Smooth muscle cell (in vitro differentiated cells): ENCODE data around the gene RBM33. TPM values are rescaled to one million over a fixed set of nuclear protein-coding genes. Genes with fewer than 3 reads are reported as not detected.

Experiments used
- DNase-seq: peaks from one replicate; lab custom pipeline; 2025; ENCODE audit not compliant: unreplicated experiment; lab: John Stamatoyannopoulos, UW
- H2AFZ ChIP-seq: fragments of 200-600 bp; sonication (generic); 2 replicates; pipeline ENCODE4 v1.6.0; 2016; ENCODE audit warnings: antibody characterized with exemption, low read depth, mild to moderate bottlenecking
- H3F3A ChIP-seq: fragments of 200-600 bp; sonication (generic); 2 replicates; pipeline ENCODE4 v1.6.0; 2017; ENCODE audit warnings: antibody characterized with exemption, low read depth
- H3K27ac ChIP-seq: fragments of 200-600 bp; sonication (generic); 2 replicates; pipeline ENCODE4 v1.5.1; 2016; ENCODE audit warnings: low read depth, mild to moderate bottlenecking
- H3K27me3 ChIP-seq: fragments of 200-600 bp; sonication (generic); 2 replicates; pipeline ENCODE4 v1.6.1; 2016; ENCODE audit warnings: low read depth, mild to moderate bottlenecking
- H3K36me3 ChIP-seq: fragments of 200-600 bp; sonication (generic); 2 replicates; pipeline ENCODE4 v1.5.1; 2016; ENCODE audit warnings: low read depth
- H3K4me1 ChIP-seq: fragments of 200-600 bp; sonication (generic); 2 replicates; pipeline ENCODE4 v1.5.1; 2016; ENCODE audit warnings: low read depth
- H3K4me2 ChIP-seq: fragments of 200-600 bp; sonication (generic); 2 replicates; pipeline ENCODE4 v1.6.0; 2016; ENCODE audit warnings: mild to moderate bottlenecking
- H3K4me3 ChIP-seq: fragments of 200-600 bp; sonication (generic); 2 replicates; pipeline ENCODE4 v1.5.1; 2016; ENCODE audit warnings: mild to moderate bottlenecking
- H3K79me2 ChIP-seq: fragments of 200-600 bp; sonication (generic); 2 replicates; pipeline ENCODE4 v1.6.0; 2016; ENCODE audit warnings: low read depth, mild to moderate bottlenecking
- H3K9ac ChIP-seq: fragments of 200-600 bp; sonication (generic); 2 replicates; pipeline ENCODE4 v1.6.0; 2016; ENCODE audit warnings: low read depth
- H3K9me3 ChIP-seq: fragments of 200-600 bp; sonication (generic); replicated peaks from 2 replicates; pipeline ENCODE4 v1.5.1; 2016; ENCODE audit warnings: low read depth
- H4K20me1 ChIP-seq: fragments of 200-600 bp; sonication (generic); 2 replicates; pipeline ENCODE4 v1.6.0; 2016; ENCODE audit warnings: low read depth
- WGBS: methylation state at CpG from one replicate; pipeline ENCODE4 v1.1.7; 2016; ENCODE audit warnings: low lambda C conversion rate; 5-methylcytosine and 5-hydroxymethylcytosine counted together
- polyA plus RNA-seq: library from polyadenylated mRNA; unstranded; fragments of >200 nt; fragmentation: Nextera tagmentation; extraction: Ambion mirVana; gene quantifications from 2 replicates; pipeline ENCODE4 v1.2.1, GENCODE V29; 2016
- total RNA-seq: library from RNA; depleted of rRNA; stranded (reverse); fragments of >200 nt; gene quantifications from 2 replicates; pipeline ENCODE4 v1.2.3, GENCODE V29; 2014
- TF ChIP-seq, protein P1 (sequence below): fragments of 200-600 bp; sonication (generic); IDR thresholded peaks from 2 replicates; pipeline ENCODE4 v1.5.1; 2017; ENCODE audit warnings: borderline replicate concordance, mild to moderate bottlenecking, antibody characterized with exemption; ENCODE audit not compliant: insufficient read depth, poor library complexity, severe bottlenecking

Gene RBM33
- total and polyA plus RNA-seq, 2 experiments from 2014 or later = 22.5 to 25.3 TPM

DNA sequence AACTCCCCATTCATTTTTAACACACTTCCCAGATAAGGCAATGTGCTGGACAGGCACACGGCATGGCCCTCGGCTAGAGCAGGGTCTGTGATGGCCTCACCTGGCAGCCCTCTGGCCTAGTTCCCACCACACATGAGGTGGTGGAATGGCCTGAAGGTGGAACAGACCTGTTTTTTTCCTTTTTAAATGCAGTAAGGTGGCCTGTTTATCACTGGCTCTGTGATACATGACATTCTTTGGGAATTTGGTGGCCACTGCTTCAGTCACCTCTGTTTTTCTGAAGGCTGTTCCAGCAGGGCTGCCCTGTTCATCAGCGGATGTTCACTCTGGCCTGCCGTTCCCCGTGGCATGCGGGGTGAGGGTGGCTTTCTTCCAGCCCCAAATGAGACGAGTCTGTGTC, 131.2 kb downstream of the RBM33 start:
- Histone ChIP-seq H3K4me2 (no peak overlapping the region), H3K27ac (no peak overlapping the region), H3F3A (no peaks in the 10 kb centered on the region), H3K9ac (no peak overlapping the region), H3K4me1 (no peaks in the 10 kb centered on the region), H3K79me2 (no peaks in the 10 kb centered on the region), H3K4me3 (no peak overlapping the region), H3K36me3 (no peaks in the 10 kb centered on the region), H3K27me3 (no peaks in the 10 kb centered on the region), H3K9me3 (no peaks in the 10 kb centered on the region), H2AFZ (no peak overlapping the region), H4K20me1 (peaks cover 45% of the 10 kb centered on the region)
- no peak for DNase-seq
- 97% methylated on average over 7 of the region's 7 CpGs for WGBS
- TF ChIP-seq, protein P1, sequence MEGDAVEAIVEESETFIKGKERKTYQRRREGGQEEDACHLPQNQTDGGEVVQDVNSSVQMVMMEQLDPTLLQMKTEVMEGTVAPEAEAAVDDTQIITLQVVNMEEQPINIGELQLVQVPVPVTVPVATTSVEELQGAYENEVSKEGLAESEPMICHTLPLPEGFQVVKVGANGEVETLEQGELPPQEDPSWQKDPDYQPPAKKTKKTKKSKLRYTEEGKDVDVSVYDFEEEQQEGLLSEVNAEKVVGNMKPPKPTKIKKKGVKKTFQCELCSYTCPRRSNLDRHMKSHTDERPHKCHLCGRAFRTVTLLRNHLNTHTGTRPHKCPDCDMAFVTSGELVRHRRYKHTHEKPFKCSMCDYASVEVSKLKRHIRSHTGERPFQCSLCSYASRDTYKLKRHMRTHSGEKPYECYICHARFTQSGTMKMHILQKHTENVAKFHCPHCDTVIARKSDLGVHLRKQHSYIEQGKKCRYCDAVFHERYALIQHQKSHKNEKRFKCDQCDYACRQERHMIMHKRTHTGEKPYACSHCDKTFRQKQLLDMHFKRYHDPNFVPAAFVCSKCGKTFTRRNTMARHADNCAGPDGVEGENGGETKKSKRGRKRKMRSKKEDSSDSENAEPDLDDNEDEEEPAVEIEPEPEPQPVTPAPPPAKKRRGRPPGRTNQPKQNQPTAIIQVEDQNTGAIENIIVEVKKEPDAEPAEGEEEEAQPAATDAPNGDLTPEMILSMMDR = no peak

GRCh38 chr7:155776606-155777005, 132.1 kb downstream of the RBM33 start:
- Histone ChIP-seq H3K4me3 (no peak overlapping the region), H3K9ac (no peak overlapping the region), H3K9me3 (no peaks in the 10 kb centered on the region), H3K27ac (no peak overlapping the region), H2AFZ (no peak overlapping the region), H3K4me1 (no peaks in the 10 kb centered on the region), H3K4me2 (no peak overlapping the region), H3K79me2 (no peaks in the 10 kb centered on the region), H3F3A (no peaks in the 10 kb centered on the region), H3K36me3 (no peaks in the 10 kb centered on the region), H4K20me1 (peaks cover 42% of the 10 kb centered on the region), H3K27me3 (no peaks in the 10 kb centered on the region)
- DNase-seq = no peak
- TF ChIP-seq, protein P1 = no peak
- 94% methylated on average over 8 of the region's 8 CpGs for WGBS

GRCh38 chr7:155778349-155778748, 133.9 kb downstream of the RBM33 start:
- no peaks in the 10 kb centered on the region for H3K9me3 ChIP-seq
- no peak for DNase-seq
- no peaks in the 10 kb centered on the region for H3K79me2 ChIP-seq
- no peak overlapping the region for H3K4me2 ChIP-seq
- H3K9ac ChIP-seq = no peak overlapping the region
- peaks cover 32% of the 10 kb centered on the region for H4K20me1 ChIP-seq
- no peaks in the 10 kb centered on the region for H3F3A ChIP-seq
- no peaks in the 10 kb centered on the region for H3K4me1 ChIP-seq
- H3K36me3 ChIP-seq = no peaks in the 10 kb centered on the region
- no peak overlapping the region for H3K4me3 ChIP-seq
- no peak overlapping the region for H2AFZ ChIP-seq
- no peaks in the 10 kb centered on the region for H3K27me3 ChIP-seq
- TF ChIP-seq, protein P1 = no peak
- no peak overlapping the region for H3K27ac ChIP-seq
- 92% methylated on average over 6 of the region's 6 CpGs for WGBS

GRCh38 chr7:155780884-155781283, 136.4 kb downstream of the RBM33 start:
- TF ChIP-seq, protein P1 = no peak
- Histone ChIP-seq H3K27ac (no peak overlapping the region), H3K4me3 (no peak overlapping the region), H3F3A (peaks cover under 1% of the 10 kb centered on the region), H3K4me1 (no peaks in the 10 kb centered on the region), H3K4me2 (no peak overlapping the region), H3K27me3 (no peaks in the 10 kb centered on the region), H2AFZ (no peak overlapping the region), H3K9me3 (no peaks in the 10 kb centered on the region), H4K20me1 (peaks cover 24% of the 10 kb centered on the region), H3K36me3 (no peaks in the 10 kb centered on the region), H3K79me2 (no peaks in the 10 kb centered on the region), H3K9ac (no peak overlapping the region)
- no peak for DNase-seq
- 96% methylated on average over 24 of the region's 24 CpGs for WGBS
